ENCODE data around the gene LGALSL. TPM values are rescaled to one million over a fixed set of nuclear protein-coding genes. Genes with fewer than 3 reads are reported as not detected.

LGALSL gene
- total and polyA plus RNA-seq, 2 of the 13 experiments (the other 11 are each of a cell fraction or from before 2014, with no cell fraction given) = 15.4 to 20.0 TPM

- TF ChIP-seq, protein P1, sequence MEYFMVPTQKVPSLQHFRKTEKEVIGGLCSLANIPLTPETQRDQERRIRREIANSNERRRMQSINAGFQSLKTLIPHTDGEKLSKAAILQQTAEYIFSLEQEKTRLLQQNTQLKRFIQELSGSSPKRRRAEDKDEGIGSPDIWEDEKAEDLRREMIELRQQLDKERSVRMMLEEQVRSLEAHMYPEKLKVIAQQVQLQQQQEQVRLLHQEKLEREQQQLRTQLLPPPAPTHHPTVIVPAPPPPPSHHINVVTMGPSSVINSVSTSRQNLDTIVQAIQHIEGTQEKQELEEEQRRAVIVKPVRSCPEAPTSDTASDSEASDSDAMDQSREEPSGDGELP (IDR thresholded peaks at IDR 0.05; ENCODE audit: borderline replicate concordance, low read depth) = no peak
- TF ChIP-seq FOSL2 (CRISPR knock-in tag; IDR thresholded peaks at IDR 0.05) (no peak), SMARCE1 (IDR thresholded peaks at IDR 0.05; ENCODE audit: borderline replicate concordance) (no peak), ETV5 (CRISPR knock-in tag; IDR thresholded peaks at IDR 0.05; ENCODE audit: borderline replicate concordance) (no peak), SMAD3 (CRISPR knock-in tag; IDR thresholded peaks at IDR 0.05) (0 out of 2 replicates have a peak, but pooled peaks have one; percentile 39)
Observed at GRCh38 chr2:64488050-64488974, 34.4 kb downstream of the LGALSL start (continued).

- 48% methylated on average over 5 of the region's 5 CpGs for WGBS (ENCODE audit: low lambda C conversion rate)
- Histone ChIP-seq H3K27ac (ENCODE audit: extremely low read length, insufficient read depth, low read length) (no peak overlapping the region), H2AFZ (ENCODE audit: low read length) (no peak overlapping the region), H3K4me3 (replicated peaks in 1 of 3; ENCODE audit: insufficient read depth in 1 of 3, low read depth in 2 of 3, low read length in 3 of 3) (no peak overlapping the region), H3K9me3 (ENCODE audit: low read length) (no peaks in the 10 kb centered on the region), H3K9ac (ENCODE audit: insufficient read depth, low read depth, low read length) (no peak overlapping the region), H3K27me3 (ENCODE audit: control insufficient read depth in 1 of 2, insufficient read depth in 2 of 2, low read length in 2 of 2) (peaks cover 7 to 54% of the 10 kb centered on the region in 2 experiments), H3K4me2 (ENCODE audit: low read depth, low read length) (no peak overlapping the region), H3K4me1 (ENCODE audit: insufficient read depth, low read length) (peaks cover 6% of the 10 kb centered on the region), H4K20me1 (ENCODE audit: insufficient read depth, low read length) (no peaks in the 10 kb centered on the region), H3K36me3 (replicated peaks in 1 of 2; ENCODE audit: control insufficient read depth in 1 of 2, insufficient read depth in 2 of 2, low read length in 2 of 2) (no peaks in the 10 kb centered on the region), H3K79me2 (ENCODE audit: insufficient read depth, low read length) (no peaks in the 10 kb centered on the region)
- no peak for TF ChIP-seq ZNF737 (CRISPR knock-in tag; IDR thresholded peaks at IDR 0.05; ENCODE audit: borderline replicate concordance)
- ATAC-seq = no peak
- in situ Hi-C loops (cut with HindIII; ENCODE audit: extremely low pct_ligation_motif_present, low pct_unique_long_range_greater_than_20kb) (loop anchor here (5.0 to 10.0 kb wide), 2 partner anchors 157 to 434 kb away; no protein-coding TSS in a partner anchor), intact Hi-C loops (cut with micrococcal nuclease; ENCODE audit: unreplicated experiment) (no loop called here)
- DNase-seq (ENCODE audit: low spot score) = no peak
- FAIRE-seq = no peak
- ChIA-PET POLR2A (no interaction called here), CTCF (ENCODE audit: low intra/inter-chr PET ratio, low total read pairs) (interaction anchor here (5.3 kb wide), 1 partner anchor 158 kb away, joined by 86 read pairs; no protein-coding TSS in a partner anchor)
- no TSS peak for BruUV-seq (replicated peaks)
Observed at GRCh38 chr2:64489081-64489751, 35.3 kb downstream of the LGALSL start.
